GM18526 (cell line): Measurements from ENCODE around the gene AMBP.

Experiments
- POLR2A ChIP-seq: IDR thresholded peaks from 3 replicates; pipeline ENCODE4 v1.6.1; 2011; ENCODE audit not compliant: insufficient read length; ENCODE audit errors: extremely low read depth

The AMBP gene

GRCh38 chr9:114037249-114037648 lies 40.9 kb downstream of the AMBP start:
- TF ChIP-seq POLR2A: no peak

- TF ChIP-seq POLR2A: no peak
These were observed 42.0 kb downstream of the AMBP start for GRCh38 chr9:114035845-114036801.

- no peak for TF ChIP-seq POLR2A
These were observed 42.8 kb downstream of the AMBP start for GRCh38 chr9:114035221-114035844.

GRCh38 chr9:114034661-114035062 lies 43.4 kb downstream of the AMBP start:
- no peak for TF ChIP-seq POLR2A

- TF ChIP-seq POLR2A: no peak
These were observed 43.9 kb downstream of the AMBP start for GRCh38 chr9:114034196-114034595.

GRCh38 chr9:114033397-114034103 lies 44.5 kb downstream of the AMBP start:
- no peak for TF ChIP-seq POLR2A

- no peak for TF ChIP-seq POLR2A
These were observed 45.9 kb downstream of the AMBP start for GRCh38 chr9:114031948-114032840.

GRCh38 chr9:114031037-114031630 lies 47.0 kb downstream of the AMBP start:
- no peak for TF ChIP-seq POLR2A

- no peak for TF ChIP-seq POLR2A
These were observed 47.7 kb downstream of the AMBP start for GRCh38 chr9:114030364-114030763.

- no peak for TF ChIP-seq POLR2A
These were observed 48.6 kb downstream of the AMBP start for GRCh38 chr9:114029311-114030170.

GRCh38 chr9:114028646-114029045 lies 49.5 kb downstream of the AMBP start:
- no peak for TF ChIP-seq POLR2A

GRCh38 chr9:114027863-114028465 lies 50.1 kb downstream of the AMBP start:
- no peak for TF ChIP-seq POLR2A

GRCh38 chr9:114027159-114027862 lies 50.8 kb downstream of the AMBP start:
- TF ChIP-seq POLR2A: no peak

- TF ChIP-seq POLR2A: no peak
These were observed 51.8 kb downstream of the AMBP start for GRCh38 chr9:114026335-114026734.
